Adrenal gland (tissue), 12 donors: Measurements from ENCODE around the gene S100A2. TPM values are rescaled to one million over a fixed set of nuclear protein-coding genes. Genes with fewer than 3 reads are reported as not detected.

Experiments used
- DNase-seq, 7 donors: peaks; one replicate each; pipeline ENCODE4 v3.0.0-alpha.2; 2019 to 2020
- H3K27ac ChIP-seq, 5 donors: fragments of 200-600 bp; sonication (generic) in 4 of 5; 1 replicate in 3 of 5; 2 replicates in 2 of 5; pipeline versions ENCODE4 v1.5.1 to v1.8.0; 2016 to 2020; ENCODE audit warnings: mild to moderate bottlenecking in 1 of 5
- H3K27me3 ChIP-seq: fragments of 200-600 bp; 2 replicates; pipeline ENCODE4 v1.8.0; 2021
- H3K36me3 ChIP-seq, 2 donors: fragments of 200-600 bp; replicated peaks in 1 of 2; 1 replicate in 1 of 2; 2 replicates in 1 of 2; pipeline versions ENCODE4 v1.5.1 to v1.8.0; 2018 to 2022
- H3K4me1 ChIP-seq, 2 donors: fragments of 200-600 bp; replicated peaks in 1 of 2; 1 replicate in 1 of 2; 2 replicates in 1 of 2; pipeline versions ENCODE4 v1.5.1 to v1.8.0; 2018 to 2021
- H3K4me3 ChIP-seq, 4 donors: fragments of 200-600 bp; sonication (generic) in 3 of 4; one replicate each; pipeline ENCODE4 v1.5.1; 2016 to 2018
- H3K9me3 ChIP-seq, 3 donors: fragments of 200-600 bp; sonication (generic) in 1 of 3; replicated peaks in 1 of 3; 1 replicate in 2 of 3; 2 replicates in 1 of 3; pipeline versions ENCODE4 v1.5.1 to v1.8.0; 2016 to 2021
- CTCF ChIP-seq, 6 experiments: fragments of 450-650 bp in 4 of 6; fragments of 200-600 bp in 2 of 6; sonication (generic) in 1 of 6; IDR thresholded peaks; 1 replicate in 5 of 6; 2 replicates in 1 of 6; pipeline versions ENCODE4 v1.5.1 to v1.8.0; 2016 to 2021; ENCODE audit warnings: antibody characterized with exemption in 6 of 6, mild to moderate bottlenecking in 2 of 6, moderate library complexity in 1 of 6
- POLR2A ChIP-seq, 2 donors: fragments of 450-650 bp; IDR thresholded peaks; one replicate each; pipeline ENCODE4 v1.6.1; 2017; ENCODE audit warnings: antibody characterized with exemption in 2 of 2, mild to moderate bottlenecking in 2 of 2, moderate library complexity in 1 of 2
- WGBS, 4 donors: extraction: QIAGEN DNeasy Blood & Tissue Kit in 2 of 4; methylation state at CpG; one replicate each; pipeline versions ENCODE4 v1.1.5 to v1.1.7; 2013 to 2017; 5-methylcytosine and 5-hydroxymethylcytosine counted together
- intact Hi-C, 2 donors: fragments of 100-400 bp; cut with DNase I; formaldehyde crosslinking; loops; one replicate each; pipeline versions ENCODE4 v1.14.1 to v1.15.0; 2022 to 2023
- polyA plus RNA-seq, 3 donors: library from polyadenylated mRNA; stranded (reverse); fragments of 200-250 nt in 2 of 3; fragments of 350-450 nt in 1 of 3; fragmentation: Illumina TruSeq in 1 of 3; extraction: RNeasy Lipid Tissue Mini Kit (QIAGEN cat#74804) in 1 of 3; gene quantifications; one replicate each; pipeline ENCODE4 v1.2.3, GENCODE V29; 2013 to 2014
- total RNA-seq, 9 donors: library from RNA; depleted of rRNA in 4 of 9; stranded (reverse); fragments of >200 nt in 4 of 9; fragments of 120-200 nt in 1 of 9; fragmentation: NEBNext Ultra II Directional in 1 of 9; extraction: Animal tissue kit (Norgen Biotek cat#: 25700) in 1 of 9; gene quantifications; one replicate each; pipeline versions ENCODE4 v1.1.0 to v1.2.4, GENCODE V29; 2013 to 2023
- donor health status: healthy with polysubstance abuse.
- donor health status: Bipolar disorder and iron deficiency.
- donor health status: DM: yes; HTN: yes; CAD: no.
- donor health status: DM: no; HTN: no; CAD: no.
- donor health status: DM: no; HTN: no; CAD: no.
- donor health status: DM: yes; HTN: yes; CAD: no.

The S100A2 gene
- total and polyA plus RNA-seq, 12 donors: 0.31 to 44.1 (median 1.3) TPM; not detected in 1

DNA sequence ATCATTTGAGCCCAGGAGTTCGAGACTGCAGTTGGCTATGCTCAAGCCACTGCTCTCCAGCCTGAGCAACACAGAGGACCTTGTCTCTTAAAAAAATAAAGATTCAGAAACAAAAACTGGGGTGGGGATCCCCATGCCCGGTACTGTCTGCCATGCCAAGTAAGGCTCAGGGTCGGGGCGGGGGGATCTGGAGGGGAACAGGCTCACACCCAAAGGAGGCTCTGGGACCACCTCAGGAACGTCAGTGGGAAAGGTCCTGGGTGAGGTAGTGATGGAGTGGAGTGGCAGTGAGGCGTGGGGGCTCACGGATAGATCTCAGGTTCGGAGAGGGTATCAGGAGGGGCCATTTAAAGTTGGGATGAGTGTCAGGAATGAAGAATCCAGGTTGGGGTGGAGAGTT, 19.3 kb downstream of the S100A2 start:
- TF ChIP-seq POLR2A (IDR thresholded peaks at IDR 0.05) (no peak), CTCF (IDR thresholded peaks at IDR 0.05) (no peak)
- no peak for DNase-seq
- Histone ChIP-seq H3K27me3 (no peaks in the 10 kb centered on the region), H3K4me3 (peak overlapping the region in 1 of 4 donors; percentile 42), H3K9me3 (no peaks in the 10 kb centered on the region), H3K4me1 (peaks cover 39 to 49% of the 10 kb centered on the region in 2 donors), H3K27ac (peak overlapping the region in 1 of 5 donors; percentile 6), H3K36me3 (no peaks in the 10 kb centered on the region)
- intact Hi-C loops: no loop called here
- WGBS, 4 donors: 86 to 93% (median 90%) methylated on average over 8 of the region's 8 CpGs

GRCh38 chr1:153545067-153546055, 20.3 kb downstream of the S100A2 start, which contains the start of gene S100A4:
TSS of gene S100A4 (minus strand) at chr1:153545806. CDS start at chr1:153544794, 1,012 bp downstream.
- 47 to 61% (median 57%) methylated on average over 15 to 19 of the region's 19 CpGs for WGBS, 4 donors
- TF ChIP-seq POLR2A (IDR thresholded peaks at IDR 0.05): peak in 1 of 2 donors; percentile 29
- TF ChIP-seq CTCF (IDR thresholded peaks at IDR 0.05): no peak
- Histone ChIP-seq H3K27ac (peak within 1 kb of the TSS in 4 of 5 donors; percentile 33 to 90 (median 59)), H3K4me1 (peaks cover 39 to 49% of the 10 kb centered on the region in 2 donors), H3K27me3 (no peaks in the 10 kb centered on the region), H3K4me3 (peak within 1 kb of the TSS in 2 of 4 donors; percentile 2 to 42), H3K36me3 (no peaks in the 10 kb centered on the region), H3K9me3 (no peaks in the 10 kb centered on the region)
- DNase-seq: peak; percentile 91 to 97 (median 96)
- intact Hi-C loops: no loop called here

DNA sequence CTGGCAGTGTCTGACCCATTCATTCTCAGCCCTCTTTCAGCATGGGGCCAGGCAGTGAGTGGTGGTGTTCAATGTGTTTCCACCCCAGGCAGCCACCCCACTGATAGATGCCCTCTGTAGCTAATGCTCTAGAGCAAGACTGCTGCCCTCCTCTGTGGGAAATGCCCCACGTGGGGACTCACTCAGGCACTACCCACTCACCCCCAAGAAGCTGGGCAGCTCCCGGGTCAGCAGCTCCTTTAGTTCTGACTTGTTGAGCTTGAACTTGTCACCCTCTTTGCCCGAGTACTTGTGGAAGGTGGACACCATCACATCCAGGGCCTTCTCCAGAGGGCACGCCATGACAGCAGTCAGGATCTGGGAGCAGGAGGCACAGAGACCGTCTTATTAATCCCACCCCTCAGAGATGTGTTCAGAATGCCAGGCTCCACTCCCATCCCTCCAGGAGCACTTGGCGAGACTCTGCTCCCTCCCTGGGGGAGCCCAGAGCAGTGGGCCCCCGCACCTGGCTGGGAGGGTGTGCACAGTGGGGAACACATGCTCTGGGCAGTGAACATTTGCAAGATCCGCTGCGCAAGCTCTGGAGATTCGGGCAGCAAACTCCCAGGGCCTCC, 21.1 kb downstream of the S100A2 start:
- peaks cover 36 to 46% of the 10 kb centered on the region in 2 donors for H3K4me1 ChIP-seq
- no peaks in the 10 kb centered on the region for H3K36me3 ChIP-seq
- TF ChIP-seq CTCF (IDR thresholded peaks at IDR 0.05) (no peak), POLR2A (IDR thresholded peaks at IDR 0.05) (no peak)
- intact Hi-C loops: no loop called here
- H3K9me3 ChIP-seq: no peaks in the 10 kb centered on the region
- no peaks in the 10 kb centered on the region for H3K27me3 ChIP-seq
- no peak for DNase-seq
- peak overlapping the region in 4 of 5 donors; percentile 33 to 90 (median 59) for H3K27ac ChIP-seq
- 65 to 82% (median 80%) methylated on average over 7 to 10 of the region's 10 CpGs; no CpG with 5 or more reads in 1 of the 4 donors for WGBS, 4 donors
- peak overlapping the region in 1 of 4 donors; percentile 42 for H3K4me3 ChIP-seq

- Histone ChIP-seq H3K36me3 (no peaks in the 10 kb centered on the region), H3K27me3 (no peaks in the 10 kb centered on the region), H3K4me1 (peaks cover 28 to 37% of the 10 kb centered on the region in 2 donors), H3K4me3 (no peak overlapping the region), H3K9me3 (no peaks in the 10 kb centered on the region), H3K27ac (no peak overlapping the region)
- TF ChIP-seq CTCF (IDR thresholded peaks at IDR 0.05) (no peak), POLR2A (IDR thresholded peaks at IDR 0.05) (no peak)
- WGBS, 4 donors: 82 to 93% (median 90%) methylated on average over 4 of the region's 4 CpGs
- intact Hi-C loops: no loop called here
- no peak for DNase-seq
Observed at GRCh38 chr1:153543736-153544135, 21.9 kb downstream of the S100A2 start.
